GF-D8 (cell line): ENCODE data around the gene PTPRN2.
"Not testable (repeated sequence)": the region's sequence is repeated elsewhere in the genome, so short reads cannot be mapped to it uniquely, and the experiment has no call there.

ENCODE experiments used
- DNase-seq: peaks from one replicate; lab custom pipeline; 2025; lab: John Stamatoyannopoulos, UW

PTPRN2 gene

GRCh38 chr7:158468181-158468580 is 119.4 kb downstream of the PTPRN2 start:
- DNase-seq = no peak

DNA sequence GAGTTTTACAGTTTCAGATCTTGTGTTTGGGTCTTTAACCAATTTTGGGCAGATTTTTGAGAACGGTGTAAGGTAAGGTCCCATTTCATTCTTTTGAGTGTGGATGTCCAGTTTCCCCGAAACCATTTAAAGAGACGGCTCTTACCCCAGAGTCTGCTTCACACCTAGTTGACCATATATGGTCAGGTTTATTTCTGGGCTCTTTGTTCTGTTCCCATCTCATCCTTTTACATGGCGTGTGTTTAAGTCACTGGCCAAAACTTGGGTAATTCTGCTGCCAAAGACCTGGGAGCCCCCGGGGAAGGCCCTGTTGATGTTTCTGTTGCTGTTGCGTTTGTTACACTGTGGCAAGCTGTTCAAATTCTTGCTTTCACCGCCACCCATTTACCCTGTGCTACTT is 120.1 kb downstream of the PTPRN2 start:
- DNase-seq = no peak

DNA sequence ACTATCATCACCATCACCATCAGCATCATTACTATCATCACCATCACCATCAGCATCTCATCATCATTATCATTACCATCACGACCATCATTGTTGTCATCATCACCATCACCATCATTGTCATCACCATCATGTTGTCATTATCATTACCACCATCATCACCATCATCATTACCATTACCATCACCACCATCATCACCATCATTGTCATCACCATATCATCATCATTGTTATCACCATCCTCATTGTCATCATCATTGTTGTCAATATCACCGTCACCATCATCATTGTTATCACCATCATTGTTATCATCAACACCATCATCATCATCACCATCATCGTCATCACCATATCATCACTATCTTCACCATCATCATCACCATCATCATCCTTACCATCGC is 124.3 kb downstream of the PTPRN2 start:
- no peak for DNase-seq

- no peak for DNase-seq
Observed at GRCh38 chr7:158461824-158462223, 125.8 kb downstream of the PTPRN2 start.

DNA sequence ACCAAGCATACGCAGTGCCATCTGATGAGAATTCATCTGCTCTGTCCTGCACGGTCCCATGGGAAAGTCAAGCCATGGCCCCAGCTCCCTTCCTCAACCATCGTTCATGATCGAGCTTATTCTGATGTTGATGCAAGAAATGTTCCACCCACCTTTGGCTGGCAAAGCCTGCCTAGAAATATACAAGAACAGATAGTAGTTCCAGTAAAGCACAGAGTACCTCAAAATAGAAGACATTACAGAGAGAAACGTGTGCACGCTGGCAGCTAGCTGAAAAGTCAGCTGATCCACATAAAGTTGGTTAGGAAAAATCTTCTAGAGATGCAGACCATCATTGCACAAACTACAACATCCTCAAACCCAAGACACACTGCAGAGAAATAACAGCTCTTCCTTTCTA is 127.0 kb downstream of the PTPRN2 start:
- DNase-seq = no peak

GRCh38 chr7:158458716-158459282 is 128.8 kb downstream of the PTPRN2 start:
- DNase-seq = no peak

DNA sequence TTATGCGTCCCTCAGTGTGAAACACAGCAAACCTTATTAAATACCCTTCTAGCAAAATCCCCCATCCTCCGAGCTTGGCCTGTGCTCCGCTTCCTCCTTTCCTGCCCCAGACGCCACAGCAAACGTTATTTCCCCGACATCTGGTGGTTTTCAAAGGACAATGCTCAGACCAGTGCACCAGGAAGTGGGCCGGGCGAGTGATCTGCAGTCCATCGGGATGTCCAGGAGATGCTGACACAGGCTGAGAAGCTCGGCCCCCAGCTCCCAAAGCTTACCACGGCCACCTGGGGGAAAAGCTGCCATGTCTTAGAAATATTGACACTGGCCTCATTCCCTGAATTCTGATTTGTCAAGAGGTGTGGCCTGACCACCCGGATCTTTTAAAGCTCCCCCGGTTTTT is 129.5 kb downstream of the PTPRN2 start:
- DNase-seq = no peak

GRCh38 chr7:158457586-158457985 is 130.0 kb downstream of the PTPRN2 start:
- DNase-seq = not testable (repeated sequence)

GRCh38 chr7:158454631-158455030 is 133.0 kb downstream of the PTPRN2 start:
- no peak for DNase-seq

GRCh38 chr7:158453663-158454062 is 134.0 kb downstream of the PTPRN2 start:
- DNase-seq = no peak

DNA sequence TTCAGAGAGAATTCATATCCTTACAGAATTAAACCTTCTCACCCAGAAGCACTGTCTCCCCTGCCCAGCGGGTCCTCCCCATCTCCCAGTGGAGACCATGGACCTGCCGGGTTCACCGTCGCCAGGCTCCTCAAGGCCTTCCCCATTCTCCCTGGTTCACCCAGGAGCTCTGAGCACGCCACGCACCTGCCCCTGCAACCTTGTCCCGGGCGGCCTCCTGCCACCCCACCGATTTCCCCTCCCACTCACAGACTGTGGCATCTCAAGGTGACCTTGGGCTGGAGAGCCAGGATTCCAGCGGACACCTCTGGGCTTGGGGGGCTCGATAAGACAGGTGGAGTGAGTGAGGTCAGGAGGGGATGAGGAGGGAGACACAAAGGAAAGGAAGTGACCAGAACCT is 135.3 kb downstream of the PTPRN2 start:
- no peak for DNase-seq

DNA sequence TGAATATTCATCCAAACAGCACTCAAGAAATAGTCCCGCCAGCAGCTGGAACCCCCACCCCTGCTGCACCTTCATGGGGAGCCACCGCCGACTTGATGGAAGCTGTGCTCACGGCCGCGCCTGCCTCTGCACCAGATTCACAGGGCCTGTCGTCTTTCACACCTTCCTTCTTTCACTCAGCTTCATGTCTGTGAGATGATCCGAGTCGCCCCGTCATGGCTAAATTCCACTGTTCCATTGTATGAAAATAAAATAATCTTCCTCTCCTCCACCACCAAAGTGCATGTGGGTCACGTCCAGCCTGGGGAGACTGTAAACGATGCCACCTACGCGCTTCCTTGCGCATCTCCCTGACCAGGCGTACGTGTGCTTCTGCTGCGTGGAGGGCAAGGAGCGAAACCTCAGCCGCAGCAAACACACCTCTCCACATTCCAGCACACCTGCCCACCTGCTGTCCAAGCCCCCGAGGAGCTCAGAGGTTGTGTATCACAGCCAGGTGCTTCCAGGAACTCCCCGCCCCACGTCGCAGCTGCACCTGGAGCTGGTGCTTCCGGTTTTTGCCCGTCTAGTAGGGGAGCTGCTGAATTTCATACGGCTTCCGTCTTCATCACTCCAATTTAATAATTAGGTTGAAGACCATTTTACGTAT is 137.0 kb downstream of the PTPRN2 start:
- no peak for DNase-seq

GRCh38 chr7:158449942-158450341 is 137.7 kb downstream of the PTPRN2 start:
- DNase-seq = no peak

DNA sequence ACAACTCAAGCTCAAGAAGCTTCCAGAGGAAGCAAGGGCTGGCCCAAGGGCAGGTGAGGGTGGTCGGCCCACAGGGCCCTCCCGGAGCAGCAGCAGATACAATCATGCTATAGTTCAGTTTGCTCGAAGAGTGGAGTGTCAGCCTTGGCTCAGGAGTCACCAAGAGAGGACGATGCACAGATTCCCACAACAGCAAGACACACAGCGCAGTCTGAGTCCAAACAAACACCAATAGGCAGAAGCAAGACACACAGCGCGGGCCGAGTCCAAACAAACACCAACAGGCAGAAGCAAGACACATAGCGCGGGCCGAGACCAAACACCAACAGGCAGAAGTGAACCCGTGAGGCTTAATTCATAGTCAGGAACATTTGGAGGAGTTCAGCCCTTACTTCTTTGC is 138.4 kb downstream of the PTPRN2 start:
- DNase-seq = no peak

- no peak for DNase-seq
Observed at GRCh38 chr7:158448430-158449100, 139.1 kb downstream of the PTPRN2 start.

DNA sequence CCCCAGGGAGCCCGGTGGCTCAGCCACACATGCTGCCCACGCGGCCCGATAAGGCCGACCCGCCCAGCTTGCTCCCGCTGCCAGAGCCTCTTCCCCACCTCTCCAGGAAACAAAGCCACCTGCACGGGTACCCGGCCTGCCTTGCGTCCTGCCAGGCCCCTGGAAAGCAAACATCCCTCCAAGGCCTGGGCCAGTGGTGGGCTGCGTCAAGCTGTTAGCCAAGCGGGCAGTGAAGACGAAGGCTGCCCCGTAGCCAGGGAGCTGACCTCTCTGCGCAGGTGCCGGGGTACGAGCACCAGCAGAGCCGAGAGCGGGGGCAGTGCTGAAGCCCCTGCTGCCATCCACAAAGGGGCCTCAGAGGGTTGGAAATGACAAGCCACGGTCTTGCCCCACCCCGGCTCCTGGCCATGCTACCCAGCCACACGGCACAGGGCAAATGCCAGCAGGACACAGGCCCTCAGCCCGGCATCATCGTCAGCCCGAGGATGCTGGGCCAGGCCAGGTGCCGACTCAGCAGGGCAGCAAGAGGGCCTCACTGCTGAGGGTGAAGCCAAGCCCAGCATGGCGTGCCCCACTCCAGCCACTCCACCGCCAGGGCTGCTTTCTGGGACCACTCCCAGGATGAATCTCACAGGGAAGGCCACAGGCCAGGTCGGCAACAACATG is 140.0 kb downstream of the PTPRN2 start:
- DNase-seq = no peak

GRCh38 chr7:158447151-158447505 is 140.5 kb downstream of the PTPRN2 start:
- DNase-seq = no peak

GRCh38 chr7:158446706-158447105 is 140.9 kb downstream of the PTPRN2 start:
- no peak for DNase-seq

GRCh38 chr7:158446281-158446680 is 141.3 kb downstream of the PTPRN2 start:
- DNase-seq = no peak

GRCh38 chr7:158445421-158446175 is 142.0 kb downstream of the PTPRN2 start:
- DNase-seq = no peak

- DNase-seq = no peak
Observed at GRCh38 chr7:158444501-158445420, 142.9 kb downstream of the PTPRN2 start.
